Immature natural killer cell (primary cell): ENCODE results near the gene RAB24. TPM values are rescaled to one million over a fixed set of nuclear protein-coding genes. Genes with fewer than 3 reads are reported as not detected.

ENCODE experiments used
- DNase-seq, 3 donors: peaks; one replicate each; pipeline ENCODE4 v3.0.0; 2022; ENCODE audit warnings: mixed read lengths in 1 of 3
- H3K27ac Mint-ChIP-seq, 6 donors: one replicate each; pipeline ENCODE4 v1.8.0; 2020; ENCODE audit warnings: mixed read lengths in 6 of 6, mild to moderate bottlenecking in 5 of 6, inconsistent platforms in 4 of 6, moderate library complexity in 3 of 6
- H3K27me3 Mint-ChIP-seq, 3 donors: one replicate each; pipeline ENCODE4 v1.8.0; 2020 to 2021; ENCODE audit warnings: low read depth in 3 of 3, mild to moderate bottlenecking in 3 of 3, mixed read lengths in 3 of 3, moderate library complexity in 3 of 3, inconsistent platforms in 1 of 3
- H3K36me3 Mint-ChIP-seq, 3 donors: one replicate each; pipeline ENCODE4 v1.8.0; 2020; ENCODE audit warnings: mixed read lengths in 3 of 3, inconsistent platforms in 2 of 3, mild to moderate bottlenecking in 2 of 3
- H3K4me1 Mint-ChIP-seq, 2 donors: one replicate each; pipeline ENCODE4 v1.8.0; 2020; ENCODE audit warnings: inconsistent platforms in 2 of 2, mild to moderate bottlenecking in 2 of 2, mixed read lengths in 2 of 2, moderate library complexity in 1 of 2
- H3K4me3 Mint-ChIP-seq, 5 donors: one replicate each; pipeline ENCODE4 v1.8.0; 2020; ENCODE audit warnings: mild to moderate bottlenecking in 5 of 5, mixed read lengths in 5 of 5, inconsistent platforms in 3 of 5, moderate library complexity in 3 of 5
- H3K9me3 Mint-ChIP-seq, 6 donors: one replicate each; pipeline ENCODE4 v1.8.0; 2020; ENCODE audit warnings: mild to moderate bottlenecking in 6 of 6, mixed read lengths in 6 of 6, inconsistent platforms in 4 of 6, moderate library complexity in 3 of 6
- polyA plus RNA-seq, 3 donors: library from polyadenylated mRNA; unstranded; fragments of 300-500 nt; fragmentation: Illumina TruSeq; gene quantifications; one replicate each; pipeline ENCODE4 v1.2.3, GENCODE V29; 2021

Gene RAB24
- polyA plus RNA-seq, 3 donors from 2014 or later, result 39.7 to 80.2 (median 45.8) TPM

- Mint-ChIP-seq H3K36me3 (peaks cover 20 to 37% (median 21%) of the 10 kb centered on the region in 3 donors), H3K4me3 (peak overlapping the region; percentile 27 to 80 (median 49)), H3K4me1 (peaks cover 75 to 76% of the 10 kb centered on the region in 2 donors), H3K27ac (peak overlapping the region; percentile 74 to 91 (median 85)), H3K27me3 (peaks cover 0 to 9% (median 8%) of the 10 kb centered on the region in 3 donors), H3K9me3 (no peaks in the 10 kb centered on the region)
- no peak for DNase-seq
These were observed 26.4 kb upstream of the RAB24 start for GRCh38 chr5:177329883-177330282.

DNA sequence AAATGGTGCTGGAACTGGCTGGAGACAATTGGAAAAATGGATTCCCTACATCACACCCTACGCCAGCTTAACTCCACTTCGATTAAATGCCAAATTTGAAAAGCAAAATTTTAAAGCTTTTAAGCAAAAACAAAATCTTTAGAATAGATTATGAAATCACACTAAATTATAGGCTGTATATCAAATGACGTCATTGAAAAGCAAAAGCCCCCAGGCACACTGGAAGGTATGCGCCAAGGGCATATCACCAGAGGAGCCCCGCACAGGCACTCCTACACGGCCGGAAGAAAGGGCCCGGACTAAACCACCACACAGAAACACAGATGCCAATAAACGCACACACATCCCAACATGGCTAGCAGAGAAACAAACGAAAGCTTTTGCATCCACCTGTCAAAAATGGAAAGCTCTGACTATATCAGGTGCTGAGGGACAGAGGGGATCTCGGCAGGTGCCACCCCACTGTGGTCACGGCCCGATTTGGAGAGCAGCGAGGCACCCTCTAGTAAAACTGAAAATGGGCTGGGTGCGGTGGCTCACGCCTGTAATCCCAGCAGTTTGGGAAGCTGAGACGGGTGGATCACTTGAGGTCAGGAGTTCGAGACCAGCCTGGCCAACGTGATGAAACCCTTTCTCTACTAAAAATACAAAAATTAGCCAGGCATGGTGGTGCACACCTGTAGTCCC, 25.2 kb upstream of the RAB24 start:
- Mint-ChIP-seq H3K36me3 (peaks cover 14 to 33% (median 15%) of the 10 kb centered on the region in 3 donors), H3K27ac (peak overlapping the region; percentile 95 to 99 (median 96)), H3K9me3 (no peaks in the 10 kb centered on the region), H3K4me3 (peak overlapping the region; percentile 80 to 91 (median 87)), H3K4me1 (peaks cover 75% of the 10 kb centered on the region in 2 donors), H3K27me3 (peaks cover 0 to 8% (median 6%) of the 10 kb centered on the region in 3 donors)
- peak in 1 of 3 donors; percentile 32 for DNase-seq

GRCh38 chr5:177327539-177328522, 24.3 kb upstream of the RAB24 start:
- Mint-ChIP-seq H3K27ac (peak overlapping the region; percentile 95 to 99 (median 96)), H3K4me1 (peaks cover 71 to 76% of the 10 kb centered on the region in 2 donors), H3K36me3 (peaks cover 10 to 29% (median 12%) of the 10 kb centered on the region in 3 donors), H3K4me3 (peak overlapping the region; percentile 80 to 91 (median 87)), H3K9me3 (no peaks in the 10 kb centered on the region), H3K27me3 (peaks cover 0 to 8% (median 6%) of the 10 kb centered on the region in 3 donors)
- peak; percentile 77 to 82 (median 77) for DNase-seq

DNA sequence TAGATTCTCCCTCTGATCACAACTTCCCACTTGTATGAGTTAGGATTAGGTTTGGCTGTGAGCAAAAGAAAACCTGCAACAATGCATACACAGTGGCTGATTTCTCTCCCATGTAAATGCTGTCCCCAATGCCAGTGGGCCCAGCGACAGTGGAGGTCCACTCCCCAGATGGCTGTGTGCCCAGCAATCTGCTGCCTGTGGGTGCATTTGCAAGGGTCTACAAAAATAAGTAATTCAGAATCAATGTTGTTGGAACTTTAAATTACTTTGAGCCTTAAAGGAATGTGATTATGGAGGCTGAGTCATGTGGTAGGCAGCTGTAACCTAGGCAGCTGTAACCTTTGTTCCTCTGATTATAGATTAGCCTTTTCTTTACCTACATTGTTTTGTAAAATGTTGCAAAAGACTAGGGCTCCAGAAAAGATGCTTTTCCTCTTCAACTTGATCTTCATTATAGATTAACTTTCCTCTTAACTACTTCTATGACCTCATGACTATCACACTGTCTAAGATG, 22.4 kb upstream of the RAB24 start:
- DNase-seq, result no peak
- Mint-ChIP-seq H3K27me3 (peaks cover 0 to 8% (median 6%) of the 10 kb centered on the region in 3 donors), H3K36me3 (peaks cover 7 to 28% (median 15%) of the 10 kb centered on the region in 3 donors), H3K9me3 (no peaks in the 10 kb centered on the region), H3K27ac (peak overlapping the region; percentile 66 to 97 (median 82)), H3K4me1 (peaks cover 61 to 66% of the 10 kb centered on the region in 2 donors), H3K4me3 (peak overlapping the region in 3 of 5 donors; percentile 33 to 65 (median 42))

DNA sequence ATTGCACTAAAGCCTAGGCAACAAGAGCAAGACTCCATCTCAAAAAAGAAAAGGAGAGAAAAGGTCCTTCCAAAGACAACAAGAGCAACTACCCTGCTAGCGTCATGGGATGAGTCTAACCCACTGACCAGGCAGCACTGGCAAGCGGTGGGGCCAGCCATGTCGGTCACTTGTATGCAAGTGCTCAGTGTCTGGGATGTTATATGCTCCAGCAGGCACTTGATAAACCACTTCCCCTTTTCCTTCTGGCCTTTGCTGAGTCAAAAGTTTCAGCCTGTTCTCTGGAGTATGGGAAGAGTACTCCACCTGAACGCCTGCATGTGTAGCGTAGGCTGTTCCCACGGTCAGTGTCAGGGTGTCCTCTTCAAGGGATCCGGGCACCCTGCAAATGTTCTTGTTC, 17.4 kb upstream of the RAB24 start:
- peaks cover 10 to 24% (median 19%) of the 10 kb centered on the region in 3 donors for H3K36me3 Mint-ChIP-seq
- no peak overlapping the region for H3K27ac Mint-ChIP-seq
- peaks cover 24 to 44% of the 10 kb centered on the region in 2 donors for H3K4me1 Mint-ChIP-seq
- peaks cover 0 to 2% (median 1%) of the 10 kb centered on the region in 3 donors for H3K27me3 Mint-ChIP-seq
- DNase-seq, result no peak
- H3K4me3 Mint-ChIP-seq, result no peak overlapping the region
- no peaks in the 10 kb centered on the region for H3K9me3 Mint-ChIP-seq

DNA sequence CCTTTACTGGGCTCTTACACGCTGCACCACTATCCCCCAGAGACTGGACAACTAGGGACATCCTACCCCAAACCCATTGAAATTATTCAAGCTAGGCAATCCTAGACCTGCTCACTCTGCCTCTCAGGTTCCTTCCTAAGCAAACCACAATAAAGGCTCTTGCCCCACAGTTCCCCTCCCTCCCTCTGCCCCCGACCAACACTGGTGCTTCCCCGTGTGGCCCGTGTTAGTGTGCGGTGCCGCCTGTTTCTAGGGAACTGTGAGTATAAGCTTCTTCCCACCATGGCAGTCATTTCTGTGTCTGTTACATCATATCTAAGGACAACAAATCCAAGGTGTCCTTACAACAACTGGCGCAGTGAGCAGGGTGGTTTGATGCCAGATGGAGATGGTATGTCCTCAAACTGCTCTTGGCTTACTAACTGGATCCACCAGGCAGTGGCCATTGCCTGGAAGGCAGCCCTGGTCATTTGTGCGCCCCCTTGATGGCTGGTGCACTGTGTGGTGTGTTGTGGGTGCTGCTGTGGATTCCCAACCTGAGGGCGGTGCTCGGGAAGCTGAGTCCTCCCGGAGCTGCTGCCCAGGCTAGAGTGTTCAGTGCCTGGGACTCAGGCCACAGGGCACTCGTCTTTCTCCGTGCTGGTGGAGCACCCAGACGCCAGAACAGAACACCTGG, 16.5 kb upstream of the RAB24 start:
- Mint-ChIP-seq H3K4me3 (no peak overlapping the region), H3K9me3 (no peaks in the 10 kb centered on the region), H3K36me3 (peaks cover 10 to 24% (median 20%) of the 10 kb centered on the region in 3 donors), H3K27ac (peak overlapping the region in 1 of 6 donors; percentile 11), H3K27me3 (peaks cover 0 to 2% (median 2%) of the 10 kb centered on the region in 3 donors), H3K4me1 (peaks cover 22 to 39% of the 10 kb centered on the region in 2 donors)
- no peak for DNase-seq

DNA sequence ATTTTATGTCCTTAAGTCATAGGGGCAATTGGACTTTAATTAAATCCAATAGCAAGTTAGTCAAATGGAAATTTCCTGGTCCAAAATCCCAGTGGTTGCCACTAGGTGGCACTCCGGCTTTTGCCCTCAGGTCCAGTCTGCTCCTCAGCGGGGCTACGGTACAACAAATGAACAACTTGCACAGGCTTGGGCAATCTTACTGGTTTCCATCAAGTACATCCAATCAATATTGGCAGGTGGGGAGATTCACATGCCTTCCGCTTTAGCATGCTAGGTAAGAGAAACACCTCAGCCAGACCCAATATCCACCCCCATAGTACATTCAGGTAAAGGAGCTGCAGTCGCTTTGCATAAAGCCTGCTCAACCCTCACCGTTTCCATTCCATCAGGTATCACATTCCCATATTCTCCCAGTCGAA, 14.4 kb upstream of the RAB24 start:
- peaks cover 0 to 4% (median 2%) of the 10 kb centered on the region in 3 donors for H3K27me3 Mint-ChIP-seq
- H3K36me3 Mint-ChIP-seq, result peaks cover 10 to 20% (median 16%) of the 10 kb centered on the region in 3 donors
- peak overlapping the region in 2 of 6 donors; percentile 9 to 36 for H3K27ac Mint-ChIP-seq
- no peaks in the 10 kb centered on the region for H3K9me3 Mint-ChIP-seq
- H3K4me3 Mint-ChIP-seq, result no peak overlapping the region
- DNase-seq, result peak; percentile 69 to 74 (median 70)
- peaks cover 15 to 25% of the 10 kb centered on the region in 2 donors for H3K4me1 Mint-ChIP-seq

- H3K4me1 Mint-ChIP-seq, result peaks cover 18 to 30% of the 10 kb centered on the region in 2 donors
- H3K27ac Mint-ChIP-seq, result peak overlapping the region in 1 of 6 donors; percentile 33
- H3K36me3 Mint-ChIP-seq, result peaks cover 7 to 16% (median 11%) of the 10 kb centered on the region in 3 donors
- DNase-seq, result no peak
- no peaks in the 10 kb centered on the region for H3K9me3 Mint-ChIP-seq
- peaks cover 0 to 4% (median 4%) of the 10 kb centered on the region in 3 donors for H3K27me3 Mint-ChIP-seq
- no peak overlapping the region for H3K4me3 Mint-ChIP-seq
These were observed 12.5 kb upstream of the RAB24 start for GRCh38 chr5:177316005-177316404.

GRCh38 chr5:177315411-177315810, 11.9 kb upstream of the RAB24 start:
- Mint-ChIP-seq H3K4me1 (peaks cover 23 to 35% of the 10 kb centered on the region in 2 donors), H3K9me3 (no peaks in the 10 kb centered on the region), H3K27me3 (peaks cover 0 to 4% (median 4%) of the 10 kb centered on the region in 3 donors), H3K4me3 (no peak overlapping the region), H3K27ac (no peak overlapping the region), H3K36me3 (peaks cover 7 to 16% (median 11%) of the 10 kb centered on the region in 3 donors)
- DNase-seq, result no peak

DNA sequence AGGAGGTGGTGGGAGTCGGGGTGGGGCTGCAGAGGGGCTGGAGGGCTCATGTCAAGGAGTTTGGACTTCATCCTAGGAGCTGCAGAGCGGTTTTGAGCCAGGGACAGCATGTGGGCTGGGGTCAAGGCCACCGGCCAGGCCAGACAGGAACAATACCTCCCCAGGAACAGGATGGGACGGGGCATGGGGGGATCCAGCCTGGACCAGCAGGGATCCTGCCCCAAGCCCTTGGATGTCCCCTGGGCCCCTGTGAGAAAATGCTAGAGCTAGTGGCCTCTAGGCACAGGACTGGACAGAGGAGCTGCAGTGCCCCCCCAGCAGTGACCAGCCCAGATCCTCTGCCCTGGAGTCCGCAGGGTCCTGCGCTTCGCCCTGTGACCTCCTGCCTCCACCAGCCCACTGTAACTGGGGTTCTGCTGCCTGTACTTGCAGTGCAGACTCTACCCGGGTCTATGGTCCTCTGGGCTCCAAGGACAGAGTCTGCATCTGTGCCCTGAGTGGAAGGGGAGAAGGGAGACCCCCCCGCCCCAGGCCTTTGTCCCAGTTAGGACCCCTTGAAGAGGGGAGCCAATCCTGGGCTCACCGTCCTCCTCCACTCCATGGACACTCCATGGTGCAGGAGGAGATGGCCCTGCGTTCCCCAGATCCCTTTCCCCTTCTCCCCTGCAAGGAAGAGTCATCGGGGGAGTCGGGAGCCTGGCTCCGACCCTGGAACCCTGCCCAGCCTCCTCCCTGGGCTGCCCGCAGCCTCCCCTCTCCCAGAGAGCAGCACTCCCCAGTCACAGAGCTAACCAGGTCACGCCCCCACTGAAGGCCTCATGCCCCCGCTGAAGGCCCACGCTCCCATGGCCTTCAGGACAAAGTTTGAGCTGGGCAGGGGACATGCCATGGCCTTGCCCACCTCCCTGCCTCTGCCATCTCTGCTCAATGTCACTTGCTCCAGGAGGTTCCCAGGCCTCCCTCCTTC, 11.1 kb upstream of the RAB24 start:
- no peak for DNase-seq
- no peaks in the 10 kb centered on the region for H3K9me3 Mint-ChIP-seq
- peaks cover 0 to 4% (median 2%) of the 10 kb centered on the region in 3 donors for H3K27me3 Mint-ChIP-seq
- H3K4me1 Mint-ChIP-seq, result peaks cover 28 to 35% of the 10 kb centered on the region in 2 donors
- no peak overlapping the region for H3K27ac Mint-ChIP-seq
- H3K36me3 Mint-ChIP-seq, result peaks cover 3 to 13% (median 7%) of the 10 kb centered on the region in 3 donors
- no peak overlapping the region for H3K4me3 Mint-ChIP-seq

DNA sequence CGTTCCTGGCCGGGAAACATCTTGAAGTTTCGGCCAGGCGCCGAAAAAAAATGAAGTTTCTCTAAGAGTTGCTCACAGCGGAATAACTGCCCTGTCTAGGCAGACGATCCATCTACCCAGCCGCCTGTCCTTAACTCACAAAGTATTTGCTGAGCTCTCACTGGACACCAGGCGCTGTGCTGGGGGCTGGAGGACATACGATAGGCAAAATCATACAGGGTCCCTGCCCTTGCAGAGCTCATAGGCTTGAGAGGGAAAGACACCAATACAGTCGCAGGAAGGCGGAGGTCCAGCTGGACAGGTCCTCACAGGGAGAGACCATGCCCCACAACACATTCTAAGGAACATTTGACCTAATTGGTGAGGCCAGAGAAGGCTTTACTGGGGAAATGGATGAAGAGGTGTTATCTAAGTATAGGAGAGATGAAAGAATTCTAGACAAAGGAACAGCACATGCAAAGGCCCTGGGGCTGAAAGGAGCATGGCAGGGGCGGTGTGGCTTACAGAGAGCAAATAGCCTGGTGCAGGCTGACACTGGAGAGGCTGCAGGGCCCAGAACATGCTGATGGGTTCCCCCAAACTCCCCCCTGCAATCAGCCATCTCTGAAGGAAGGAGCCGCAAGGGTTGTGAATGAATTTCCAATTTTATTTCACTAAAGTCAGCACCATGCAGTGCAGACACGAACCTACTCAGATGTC, 10.2 kb upstream of the RAB24 start:
- H3K4me1 Mint-ChIP-seq, result peaks cover 38% of the 10 kb centered on the region in 2 donors
- H3K4me3 Mint-ChIP-seq, result peak overlapping the region in 1 of 5 donors; percentile 33
- peaks cover 0 to 7% (median 5%) of the 10 kb centered on the region in 3 donors for H3K27me3 Mint-ChIP-seq
- no peak for DNase-seq
- H3K36me3 Mint-ChIP-seq, result peaks cover 0 to 8% (median 3%) of the 10 kb centered on the region in 3 donors
- H3K27ac Mint-ChIP-seq, result peak overlapping the region in 1 of 6 donors; percentile 58
- H3K9me3 Mint-ChIP-seq, result no peaks in the 10 kb centered on the region
